Peyer's patch (tissue), 4 donors: Measurements from ENCODE around the gene ZBTB37. TPM values are rescaled to one million over a fixed set of nuclear protein-coding genes. Genes with fewer than 3 reads are reported as not detected.

Experiments used
- DNase-seq, 3 donors: peaks; one replicate each; pipeline ENCODE4 v3.0.0-alpha.2; 2017 to 2019
- H3K27ac ChIP-seq, 4 donors: fragments of 200-600 bp; sonication (generic); one replicate each; pipeline ENCODE4 v1.5.1; 2016 to 2019
- H3K27me3 ChIP-seq, 2 donors: fragments of 200-600 bp; sonication (generic); one replicate each; pipeline ENCODE4 v1.5.1; 2019
- H3K36me3 ChIP-seq, 3 donors: fragments of 200-600 bp; sonication (generic); one replicate each; pipeline ENCODE4 v1.5.1; 2016 to 2019
- H3K4me1 ChIP-seq, 4 donors: fragments of 200-600 bp; sonication (generic); one replicate each; pipeline ENCODE4 v1.5.1; 2016 to 2019
- H3K4me3 ChIP-seq, 4 donors: fragments of 200-600 bp; sonication (generic); 1 replicate in 3 of 4; 2 replicates in 1 of 4; pipeline ENCODE4 v1.5.1; 2016 to 2019; ENCODE audit warnings: mild to moderate bottlenecking in 1 of 4
- H3K9me3 ChIP-seq, 4 donors: fragments of 200-600 bp; sonication (generic); one replicate each; pipeline ENCODE4 v1.5.1; 2016 to 2019; ENCODE audit warnings: mild to moderate bottlenecking in 1 of 4
- CTCF ChIP-seq, 6 experiments: fragments of 450-650 bp in 4 of 6; fragments of 200-600 bp in 2 of 6; sonication (generic) in 1 of 6; IDR thresholded peaks; one replicate each; pipeline ENCODE4 v1.5.1; 2017 to 2019; ENCODE audit warnings: antibody characterized with exemption in 6 of 6, mild to moderate bottlenecking in 3 of 6, moderate library complexity in 1 of 6
- POLR2A ChIP-seq, 2 donors: fragments of 450-650 bp; IDR thresholded peaks; one replicate each; pipeline ENCODE4 v1.5.1; 2017; ENCODE audit warnings: antibody characterized with exemption in 2 of 2, mild to moderate bottlenecking in 2 of 2, moderate library complexity in 2 of 2
- small RNA-seq, 2 donors: library from RNA; depleted of rRNA; stranded (forward); fragments of <200 nt; gene quantifications; one replicate each; pipeline ENCODE3, GENCODE V24; 2016
- total RNA-seq, 4 donors: library from RNA; depleted of rRNA; stranded (reverse); fragments of >200 nt; gene quantifications; one replicate each; pipeline ENCODE4 v1.1.0, GENCODE V29; 2016

The ZBTB37 gene
- total RNA-seq, 4 donors from 2014 or later = 6.3 to 30.5 (median 10.2) TPM

- DNase-seq = no peak
- H3K27me3 ChIP-seq = no peaks in the 10 kb centered on the region
- H3K27ac ChIP-seq = no peak overlapping the region
- no peak overlapping the region for H3K4me3 ChIP-seq
- no peaks in the 10 kb centered on the region for H3K9me3 ChIP-seq
- no peaks in the 10 kb centered on the region for H3K4me1 ChIP-seq
- TF ChIP-seq CTCF (IDR thresholded peaks at IDR 0.05) (no peak), POLR2A (IDR thresholded peaks at IDR 0.05) (no peak)
- H3K36me3 ChIP-seq = peaks cover 0 to 73% (median 0%) of the 10 kb centered on the region in 3 donors
Measured at GRCh38 chr1:173934440-173934839, 66.3 kb downstream of the ZBTB37 start.

GRCh38 chr1:173937062-173937461 lies 68.9 kb downstream of the ZBTB37 start:
- Histone ChIP-seq H3K9me3 (no peaks in the 10 kb centered on the region), H3K36me3 (peaks cover 0 to 87% (median 0%) of the 10 kb centered on the region in 3 donors), H3K4me1 (no peaks in the 10 kb centered on the region), H3K27me3 (no peaks in the 10 kb centered on the region), H3K27ac (no peak overlapping the region), H3K4me3 (no peak overlapping the region)
- no peak for TF ChIP-seq CTCF (IDR thresholded peaks at IDR 0.05)
- TF ChIP-seq POLR2A (IDR thresholded peaks at IDR 0.05) = no peak
- DNase-seq = no peak

- Histone ChIP-seq H3K4me1 (no peaks in the 10 kb centered on the region), H3K36me3 (peaks cover 0 to 99% (median 0%) of the 10 kb centered on the region in 3 donors), H3K9me3 (no peaks in the 10 kb centered on the region), H3K27ac (no peak overlapping the region), H3K27me3 (no peaks in the 10 kb centered on the region), H3K4me3 (no peak overlapping the region)
- TF ChIP-seq POLR2A (IDR thresholded peaks at IDR 0.05) = no peak
- TF ChIP-seq CTCF (IDR thresholded peaks at IDR 0.05) = no peak
- no peak for DNase-seq
Measured at GRCh38 chr1:173946380-173946921, 78.3 kb downstream of the ZBTB37 start.

GRCh38 chr1:173948594-173948993 lies 80.4 kb downstream of the ZBTB37 start:
- no peaks in the 10 kb centered on the region for H3K27me3 ChIP-seq
- H3K4me3 ChIP-seq = no peak overlapping the region
- H3K36me3 ChIP-seq = peaks cover 0 to 97% (median 0%) of the 10 kb centered on the region in 3 donors

More at GRCh38 chr1:173948594-173948993, 80.4 kb downstream of the ZBTB37 start:
- H3K27ac ChIP-seq = no peak overlapping the region
- H3K9me3 ChIP-seq = no peaks in the 10 kb centered on the region
- H3K4me1 ChIP-seq = no peaks in the 10 kb centered on the region
- TF ChIP-seq CTCF (IDR thresholded peaks at IDR 0.05) (no peak), POLR2A (IDR thresholded peaks at IDR 0.05) (no peak)
- no peak for DNase-seq

Small RNA genes lying within 50 kb of the gene (small RNA-seq; reads per million reads assigned to genes)
- 0 to 0.06 reads per million in 2 donors for gene RNA5SP67

Other genes starting within 250 kb of the ZBTB37 start
- not detected for gene TEX50, start 233.0 kb upstream of the ZBTB37 start, total RNA-seq
- gene ANKRD45, start 198.5 kb upstream of the ZBTB37 start, total RNA-seq = not detected
- 10 to 100 TPM; 24.8 to 38.5 (median 33.6) TPM for gene KLHL20, start 153.4 kb upstream of the ZBTB37 start, total RNA-seq
- 10 to 100 TPM; 10.3 to 35.5 (median 16.6) TPM for gene DARS2, start 43.7 kb upstream of the ZBTB37 start, total RNA-seq
- 10 to 100 TPM in 1 of 4 donors, 1 to 10 TPM in 2, under 1 TPM in 1; 0.66 to 19.8 (median 3.9) TPM for gene CENPL, start 43.5 kb upstream of the ZBTB37 start, total RNA-seq
- 100 to 1,000 TPM in 3 of 4 donors, 10 to 100 TPM in 1; 95.6 to 270 (median 193) TPM for gene GAS5, start 391 bp upstream of the ZBTB37 start, total RNA-seq
- not detected for gene SERPINC1, start 48.9 kb downstream of the ZBTB37 start, total RNA-seq
- 10 to 100 TPM; 26.2 to 37.3 (median 31.1) TPM for gene RC3H1, start 154.0 kb downstream of the ZBTB37 start, total RNA-seq